GM12873 (cell line): ENCODE data around the gene CXXC4.

ENCODE experiments used
- CTCF ChIP-seq: IDR thresholded peaks from 2 replicates; pipeline ENCODE4 v1.5.1; 2012; ENCODE audit warnings: low read depth, mild to moderate bottlenecking, moderate library complexity, low read length, control low read depth; ENCODE audit not compliant: insufficient read depth; ENCODE audit errors: missing control alignments

Gene CXXC4

GRCh38 chr4:104446431-104447278, 48.0 kb downstream of the CXXC4 start:
- no peak for TF ChIP-seq CTCF

- TF ChIP-seq CTCF = no peak
Observed at GRCh38 chr4:104444685-104445084, 50.0 kb downstream of the CXXC4 start.

- TF ChIP-seq CTCF = no peak
Observed at GRCh38 chr4:104436542-104436941, 58.2 kb downstream of the CXXC4 start.

GRCh38 chr4:104429150-104429741, 65.4 kb downstream of the CXXC4 start:
- no peak for TF ChIP-seq CTCF

GRCh38 chr4:104425948-104426347, 68.7 kb downstream of the CXXC4 start:
- TF ChIP-seq CTCF = no peak

- TF ChIP-seq CTCF = no peak
Observed at GRCh38 chr4:104424989-104425388, 69.7 kb downstream of the CXXC4 start.

GRCh38 chr4:104424475-104424941, 70.2 kb downstream of the CXXC4 start:
- TF ChIP-seq CTCF = no peak
